Ishikawa (cell line): ENCODE results near the gene MRPL34.

Experiments used
- CEBPB ChIP-seq: IDR thresholded peaks from 2 replicates; pipeline ENCODE4 v1.6.1; 2012
- CREB1 ChIP-seq: IDR thresholded peaks from 2 replicates; pipeline ENCODE4 v1.6.1; 2012; ENCODE audit warnings: low read depth
- EGR1 ChIP-seq: IDR thresholded peaks from 2 replicates; pipeline ENCODE4 v1.6.1; 2012
- EP300 ChIP-seq: IDR thresholded peaks from 2 replicates; pipeline ENCODE4 v1.6.1; 2012; ENCODE audit warnings: borderline replicate concordance
- TAF1 ChIP-seq: IDR thresholded peaks from 2 replicates; pipeline ENCODE4 v1.6.1; 2012; ENCODE audit warnings: low read depth, mild to moderate bottlenecking
- TCF12 ChIP-seq: IDR thresholded peaks from 2 replicates; pipeline ENCODE4 v1.6.1; 2012; ENCODE audit warnings: low read depth
- ZBTB7A ChIP-seq: IDR thresholded peaks from 2 replicates; pipeline ENCODE4 v1.6.1; 2012; ENCODE audit warnings: low read depth
- TF ChIP-seq, protein P1 (sequence below): IDR thresholded peaks from 2 replicates; pipeline ENCODE4 v1.6.1; 2012
- TF ChIP-seq, protein P2 (sequence below): IDR thresholded peaks from 2 replicates; pipeline ENCODE4 v1.6.1; 2012; ENCODE audit warnings: low read depth, mild to moderate bottlenecking
- TF ChIP-seq, protein P3 (sequence below): IDR thresholded peaks from 2 replicates; pipeline ENCODE4 v1.6.1; 2012

DNA sequence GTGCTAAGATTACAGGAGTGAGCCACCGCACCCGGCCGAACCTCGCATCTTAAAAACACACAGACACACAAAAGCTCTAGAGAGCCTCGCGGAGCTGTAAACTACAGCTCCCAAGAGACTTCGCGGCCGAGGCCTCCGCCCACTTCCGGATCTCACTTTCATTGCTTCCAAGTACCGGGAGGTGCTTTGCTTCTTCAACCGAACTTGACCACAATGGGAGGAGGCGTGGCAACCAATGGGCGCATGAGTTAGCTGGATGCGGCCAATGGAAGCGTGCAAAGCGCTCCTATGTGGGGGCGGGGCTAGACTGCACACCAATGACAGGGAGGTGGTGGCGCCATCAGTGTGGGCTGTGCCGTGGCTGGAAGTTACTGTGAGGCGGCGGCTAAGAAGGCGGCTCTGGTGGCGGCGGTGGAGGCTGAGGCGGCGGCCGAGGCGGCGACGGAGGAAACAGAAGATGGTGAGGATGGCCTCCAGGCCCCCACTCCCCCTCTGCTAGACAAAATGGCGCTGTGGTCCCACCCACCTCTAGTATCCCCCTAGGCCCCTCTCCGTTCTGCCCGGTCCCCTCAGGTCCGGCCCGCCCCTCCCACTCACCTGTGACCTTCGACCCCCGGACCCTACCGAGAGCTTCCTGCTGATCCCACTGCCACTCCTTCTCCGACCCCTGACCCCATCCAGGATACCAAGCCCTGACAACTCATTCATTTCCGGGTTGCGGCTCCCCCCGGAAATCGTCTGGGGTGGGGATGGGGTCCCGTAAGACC, 3.7 kb downstream of the MRPL34 start, which contains the start of gene DDA1:
- TF ChIP-seq CEBPB (no peak), CREB1 (no peak), ZBTB7A (no peak; the same call in 1 of the 2 replicates), TAF1 (peak; percentile 82), EP300 (no peak), EGR1 (no peak), TCF12 (peak; percentile 9)
- TF ChIP-seq, protein P1, sequence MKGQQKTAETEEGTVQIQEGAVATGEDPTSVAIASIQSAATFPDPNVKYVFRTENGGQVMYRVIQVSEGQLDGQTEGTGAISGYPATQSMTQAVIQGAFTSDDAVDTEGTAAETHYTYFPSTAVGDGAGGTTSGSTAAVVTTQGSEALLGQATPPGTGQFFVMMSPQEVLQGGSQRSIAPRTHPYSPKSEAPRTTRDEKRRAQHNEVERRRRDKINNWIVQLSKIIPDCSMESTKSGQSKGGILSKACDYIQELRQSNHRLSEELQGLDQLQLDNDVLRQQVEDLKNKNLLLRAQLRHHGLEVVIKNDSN: no peak
- TF ChIP-seq, protein P2, sequence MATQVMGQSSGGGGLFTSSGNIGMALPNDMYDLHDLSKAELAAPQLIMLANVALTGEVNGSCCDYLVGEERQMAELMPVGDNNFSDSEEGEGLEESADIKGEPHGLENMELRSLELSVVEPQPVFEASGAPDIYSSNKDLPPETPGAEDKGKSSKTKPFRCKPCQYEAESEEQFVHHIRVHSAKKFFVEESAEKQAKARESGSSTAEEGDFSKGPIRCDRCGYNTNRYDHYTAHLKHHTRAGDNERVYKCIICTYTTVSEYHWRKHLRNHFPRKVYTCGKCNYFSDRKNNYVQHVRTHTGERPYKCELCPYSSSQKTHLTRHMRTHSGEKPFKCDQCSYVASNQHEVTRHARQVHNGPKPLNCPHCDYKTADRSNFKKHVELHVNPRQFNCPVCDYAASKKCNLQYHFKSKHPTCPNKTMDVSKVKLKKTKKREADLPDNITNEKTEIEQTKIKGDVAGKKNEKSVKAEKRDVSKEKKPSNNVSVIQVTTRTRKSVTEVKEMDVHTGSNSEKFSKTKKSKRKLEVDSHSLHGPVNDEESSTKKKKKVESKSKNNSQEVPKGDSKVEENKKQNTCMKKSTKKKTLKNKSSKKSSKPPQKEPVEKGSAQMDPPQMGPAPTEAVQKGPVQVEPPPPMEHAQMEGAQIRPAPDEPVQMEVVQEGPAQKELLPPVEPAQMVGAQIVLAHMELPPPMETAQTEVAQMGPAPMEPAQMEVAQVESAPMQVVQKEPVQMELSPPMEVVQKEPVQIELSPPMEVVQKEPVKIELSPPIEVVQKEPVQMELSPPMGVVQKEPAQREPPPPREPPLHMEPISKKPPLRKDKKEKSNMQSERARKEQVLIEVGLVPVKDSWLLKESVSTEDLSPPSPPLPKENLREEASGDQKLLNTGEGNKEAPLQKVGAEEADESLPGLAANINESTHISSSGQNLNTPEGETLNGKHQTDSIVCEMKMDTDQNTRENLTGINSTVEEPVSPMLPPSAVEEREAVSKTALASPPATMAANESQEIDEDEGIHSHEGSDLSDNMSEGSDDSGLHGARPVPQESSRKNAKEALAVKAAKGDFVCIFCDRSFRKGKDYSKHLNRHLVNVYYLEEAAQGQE: no peak
- TF ChIP-seq, protein P3, sequence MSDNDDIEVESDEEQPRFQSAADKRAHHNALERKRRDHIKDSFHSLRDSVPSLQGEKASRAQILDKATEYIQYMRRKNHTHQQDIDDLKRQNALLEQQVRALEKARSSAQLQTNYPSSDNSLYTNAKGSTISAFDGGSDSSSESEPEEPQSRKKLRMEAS: no peak
